Measurements from ENCODE around the gene FCF1. TPM values are rescaled to one million over a fixed set of nuclear protein-coding genes. Genes with fewer than 3 reads are reported as not detected.

Gene FCF1, protein sequence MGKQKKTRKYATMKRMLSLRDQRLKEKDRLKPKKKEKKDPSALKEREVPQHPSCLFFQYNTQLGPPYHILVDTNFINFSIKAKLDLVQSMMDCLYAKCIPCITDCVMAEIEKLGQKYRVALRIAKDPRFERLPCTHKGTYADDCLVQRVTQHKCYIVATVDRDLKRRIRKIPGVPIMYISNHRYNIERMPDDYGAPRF
- 10 to 100 TPM; 11.5 to 40.4 (median 30.0) TPM for total RNA-seq

DNA sequence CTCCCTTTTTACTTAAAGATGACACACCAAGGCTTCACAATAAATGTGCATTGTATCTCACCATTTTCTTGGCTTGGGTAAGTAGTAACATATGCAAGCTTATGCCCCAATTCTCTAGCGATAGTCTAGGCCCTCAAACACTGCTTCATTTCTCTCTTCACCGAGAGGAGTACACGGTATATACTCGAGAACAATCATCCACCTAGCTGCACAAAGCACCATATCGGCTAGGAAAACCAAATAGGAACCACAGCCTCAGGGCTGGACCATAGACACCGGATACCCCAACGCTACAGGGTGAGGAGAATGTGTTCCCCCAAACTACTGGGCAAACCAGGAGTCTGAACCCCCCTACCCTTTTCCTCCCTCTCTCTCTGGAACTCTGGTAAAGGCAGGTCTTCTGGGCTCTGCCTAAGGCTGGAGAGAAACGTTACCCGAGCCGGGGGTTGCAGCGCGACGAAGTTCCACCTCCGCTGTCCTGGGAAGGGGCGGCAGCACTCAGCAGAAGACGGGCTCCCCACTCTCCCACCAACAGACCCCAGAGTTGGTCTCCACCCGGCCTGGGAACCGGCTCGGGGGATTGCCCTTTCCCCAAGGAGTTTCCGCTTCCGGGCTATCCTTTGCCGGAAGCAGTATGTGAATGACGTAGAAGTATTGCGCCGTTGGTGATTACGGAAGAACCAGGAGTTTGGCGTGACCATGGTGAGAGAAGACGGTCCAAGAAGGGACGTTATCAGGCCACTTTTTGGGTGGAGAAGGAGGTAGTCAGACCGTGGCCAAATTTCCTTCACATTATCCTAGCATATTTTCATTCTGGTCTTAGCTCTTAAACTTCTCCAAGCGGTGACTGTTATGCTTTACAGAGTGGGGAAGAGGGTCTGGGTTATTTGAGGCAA is at the start of gene FCF1, which contains the start of gene AREL1:
Gene FCF1, plus strand, starts transcription at position 646 of the 896 bp plus-strand sequence. Its CDS starts 54 bp downstream, at position 700.
Gene AREL1, minus strand, starts transcription at position 582 of the 896 bp plus-strand sequence. CDS start 27,465 bp downstream, outside the sequence.
- peak; percentile 96 to 99 for ATAC-seq (ENCODE audit: low FRiP score in 2 of 2)
- peak; percentile 64 to 88 for DNase-seq
- no peaks in the 10 kb centered on the region for H3K27me3 ChIP-seq
- peak within 1 kb of the TSS; percentile 86 to 93 (median 90) for H3K27ac ChIP-seq
- no peaks in the 10 kb centered on the region for H3K9me3 ChIP-seq
- peaks cover 12 to 36% (median 28%) of the 10 kb centered on the region in 4 donors for H3K4me1 ChIP-seq
- WGBS, 2 donors, result 0% methylated on average over 28 to 31 of the region's 31 CpGs
- peak within 1 kb of the TSS; percentile 79 to 88 (median 84) for H3K4me3 ChIP-seq
- TF ChIP-seq, protein P1, sequence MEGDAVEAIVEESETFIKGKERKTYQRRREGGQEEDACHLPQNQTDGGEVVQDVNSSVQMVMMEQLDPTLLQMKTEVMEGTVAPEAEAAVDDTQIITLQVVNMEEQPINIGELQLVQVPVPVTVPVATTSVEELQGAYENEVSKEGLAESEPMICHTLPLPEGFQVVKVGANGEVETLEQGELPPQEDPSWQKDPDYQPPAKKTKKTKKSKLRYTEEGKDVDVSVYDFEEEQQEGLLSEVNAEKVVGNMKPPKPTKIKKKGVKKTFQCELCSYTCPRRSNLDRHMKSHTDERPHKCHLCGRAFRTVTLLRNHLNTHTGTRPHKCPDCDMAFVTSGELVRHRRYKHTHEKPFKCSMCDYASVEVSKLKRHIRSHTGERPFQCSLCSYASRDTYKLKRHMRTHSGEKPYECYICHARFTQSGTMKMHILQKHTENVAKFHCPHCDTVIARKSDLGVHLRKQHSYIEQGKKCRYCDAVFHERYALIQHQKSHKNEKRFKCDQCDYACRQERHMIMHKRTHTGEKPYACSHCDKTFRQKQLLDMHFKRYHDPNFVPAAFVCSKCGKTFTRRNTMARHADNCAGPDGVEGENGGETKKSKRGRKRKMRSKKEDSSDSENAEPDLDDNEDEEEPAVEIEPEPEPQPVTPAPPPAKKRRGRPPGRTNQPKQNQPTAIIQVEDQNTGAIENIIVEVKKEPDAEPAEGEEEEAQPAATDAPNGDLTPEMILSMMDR (IDR thresholded peaks at IDR 0.05), result no peak
- peak; percentile 92 to 94 for TF ChIP-seq POLR2AphosphoS5 (IDR thresholded peaks at IDR 0.05)
- TF ChIP-seq POLR2A (IDR thresholded peaks at IDR 0.05), result peak in 3 of 4 donors; percentile 54 to 79 (median 55)
- TF ChIP-seq EP300 (IDR thresholded peaks at IDR 0.05), result peak in 1 of 4 donors; percentile 71
- H3K36me3 ChIP-seq, result peaks cover 4 to 26% (median 8%) of the 10 kb centered on the region in 4 donors

DNA sequence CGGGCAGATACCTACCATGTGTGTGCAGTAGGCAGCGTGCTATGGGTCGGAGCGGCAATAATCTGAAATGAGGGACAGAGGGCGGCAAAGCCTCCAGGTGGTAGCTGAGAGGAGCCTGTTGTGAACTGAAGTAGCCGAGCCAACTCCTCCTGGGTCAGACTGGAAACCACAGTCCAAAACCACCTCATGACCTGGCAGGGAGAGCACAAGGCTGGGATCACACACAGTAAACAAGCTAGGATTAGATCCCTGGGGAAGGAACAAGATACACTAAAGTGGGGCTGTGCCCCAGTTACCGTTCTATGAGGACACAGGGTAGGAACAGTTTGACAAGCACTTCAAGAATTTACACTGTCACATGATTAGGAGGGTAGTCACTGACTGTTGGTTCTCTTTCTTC is 49.1 kb upstream of the FCF1 start:
- Histone ChIP-seq H3K9me3 (no peaks in the 10 kb centered on the region), H3K27ac (no peak overlapping the region), H3K36me3 (peaks cover 4 to 92% (median 53%) of the 10 kb centered on the region in 4 donors), H3K4me1 (no peaks in the 10 kb centered on the region), H3K27me3 (no peaks in the 10 kb centered on the region), H3K4me3 (no peak overlapping the region)
- peak in 1 of 2 donors; percentile 57 for ATAC-seq (ENCODE audit: low FRiP score in 2 of 2)
- WGBS, 2 donors, result 90% methylated on average over 7 of the region's 7 CpGs
- DNase-seq, result no peak
- TF ChIP-seq POLR2AphosphoS5 (IDR thresholded peaks at IDR 0.05), result no peak
- no peak for TF ChIP-seq EP300 (IDR thresholded peaks at IDR 0.05)
- no peak for TF ChIP-seq POLR2A (IDR thresholded peaks at IDR 0.05)
- TF ChIP-seq, protein P1 (IDR thresholded peaks at IDR 0.05), result no peak

DNA sequence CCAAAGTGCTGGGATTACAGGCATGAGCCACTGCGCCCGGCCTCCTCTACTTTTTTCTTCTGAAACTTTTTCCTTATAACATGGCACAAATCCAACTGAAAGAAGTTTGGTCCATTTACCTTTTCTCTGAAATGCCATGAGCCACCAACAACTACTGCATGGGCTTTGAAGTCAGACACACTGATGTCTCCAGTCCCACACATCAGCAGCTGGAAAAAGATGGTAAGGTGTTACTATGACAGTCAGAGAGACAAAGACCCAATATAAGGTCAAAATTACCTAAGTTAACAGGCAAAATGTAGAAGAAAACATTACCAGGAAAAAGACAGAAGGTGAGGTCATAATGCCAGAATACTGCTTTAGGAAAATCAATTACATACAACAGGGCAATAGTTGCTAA is 48.2 kb upstream of the FCF1 start:
- DNase-seq (no peak), ATAC-seq (ENCODE audit: low FRiP score in 2 of 2) (no peak)
- H3K9me3 ChIP-seq, result no peaks in the 10 kb centered on the region
- TF ChIP-seq POLR2AphosphoS5 (IDR thresholded peaks at IDR 0.05), result no peak
- TF ChIP-seq, protein P1 (IDR thresholded peaks at IDR 0.05), result no peak
- no peak for TF ChIP-seq POLR2A (IDR thresholded peaks at IDR 0.05)
- no peak for TF ChIP-seq EP300 (IDR thresholded peaks at IDR 0.05)
- no peak overlapping the region for H3K27ac ChIP-seq
- H3K4me3 ChIP-seq, result no peak overlapping the region
- 96 to 98% methylated on average over 2 of the region's 2 CpGs for WGBS, 2 donors
- H3K4me1 ChIP-seq, result no peaks in the 10 kb centered on the region
- H3K36me3 ChIP-seq, result peaks cover 4 to 96% (median 61%) of the 10 kb centered on the region in 4 donors
- no peaks in the 10 kb centered on the region for H3K27me3 ChIP-seq

DNA sequence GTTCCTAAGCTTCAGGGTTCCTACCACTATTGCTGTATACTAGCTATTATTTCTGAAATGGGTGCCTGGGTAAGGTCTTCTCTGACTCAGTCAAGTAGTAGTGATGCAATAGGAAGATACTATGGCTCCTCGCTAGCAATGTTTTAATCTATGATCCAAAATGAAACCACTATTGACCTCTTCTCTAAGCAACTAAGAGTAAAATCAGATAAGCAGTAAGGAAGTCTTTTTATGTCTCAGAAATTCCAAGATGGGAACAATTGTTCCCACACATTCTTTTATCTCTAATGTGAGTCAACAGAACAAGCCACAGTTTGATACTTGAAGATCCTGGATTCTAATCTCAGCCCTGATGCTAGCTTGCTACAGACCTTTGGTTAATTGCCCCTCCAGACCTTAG is 45.2 kb upstream of the FCF1 start:
- H3K36me3 ChIP-seq, result peaks cover 8 to 96% (median 68%) of the 10 kb centered on the region in 4 donors
- H3K4me3 ChIP-seq, result no peak overlapping the region
- no peaks in the 10 kb centered on the region for H3K9me3 ChIP-seq
- 83 to 84% methylated on average over 1 of the region's 1 CpG for WGBS, 2 donors
- H3K27ac ChIP-seq, result no peak overlapping the region
- ATAC-seq (ENCODE audit: low FRiP score in 2 of 2), result no peak
- H3K27me3 ChIP-seq, result no peaks in the 10 kb centered on the region
- TF ChIP-seq, protein P1 (IDR thresholded peaks at IDR 0.05), result no peak
- TF ChIP-seq EP300 (IDR thresholded peaks at IDR 0.05) (no peak), POLR2AphosphoS5 (IDR thresholded peaks at IDR 0.05) (no peak), POLR2A (IDR thresholded peaks at IDR 0.05) (no peak)
- DNase-seq, result no peak
- H3K4me1 ChIP-seq, result no peaks in the 10 kb centered on the region
